PFSK-1 (cell line): ENCODE measurements around the gene TTYH3.

Experiments
- FOXP2 ChIP-seq: optimal IDR thresholded peaks from 2 replicates; pipeline ENCODE3; 2011; ENCODE audit warnings: borderline replicate concordance, control low read depth, inconsistent platforms; ENCODE audit not compliant: insufficient read depth; ENCODE audit errors: extremely low read length, extremely low read depth
- POLR2AphosphoS5 ChIP-seq: IDR thresholded peaks from 2 replicates; pipeline ENCODE4 v1.6.1; 2012; ENCODE audit warnings: low read depth, mild to moderate bottlenecking, control low read depth, low read length, moderate library complexity
- SIN3A ChIP-seq: IDR thresholded peaks from 2 replicates; pipeline ENCODE4 v1.6.1; 2012; ENCODE audit warnings: mild to moderate bottlenecking, low read length, moderate library complexity, borderline replicate concordance; ENCODE audit not compliant: insufficient read depth
- TAF1 ChIP-seq: IDR thresholded peaks from 2 replicates; pipeline ENCODE4 v1.6.1; 2012; ENCODE audit warnings: low read length, control low read depth, borderline replicate concordance; ENCODE audit not compliant: insufficient read depth

DNA sequence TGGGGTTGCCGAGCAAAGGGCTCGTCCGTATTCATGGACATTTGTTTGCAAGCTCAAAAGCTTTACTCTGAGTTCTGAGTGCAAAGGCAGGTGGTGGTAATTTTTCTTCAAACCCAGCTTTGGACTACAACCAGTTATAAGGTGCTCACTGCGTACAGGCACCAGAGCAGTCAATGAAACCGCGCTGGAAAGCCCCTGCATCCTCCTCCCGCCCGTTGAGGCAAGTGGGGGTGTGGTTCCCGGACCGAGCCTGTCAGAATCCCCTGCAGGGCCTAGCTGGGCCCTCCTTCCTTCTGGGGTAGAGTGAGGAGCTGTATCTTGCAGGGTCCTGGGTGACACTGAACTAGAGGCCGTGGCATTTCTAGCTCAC, 78.5 kb downstream of the TTYH3 start:
- TF ChIP-seq POLR2AphosphoS5 (no peak), FOXP2 (no peak), TAF1 (no peak), SIN3A (no peak)
